B cell (primary cell): ENCODE data around the gene BTBD10. TPM values are rescaled to one million over a fixed set of nuclear protein-coding genes. Genes with fewer than 3 reads are reported as not detected.

ENCODE experiments used
- ATAC-seq: fragments of 200-7000 bp; cut with Tn5 transposase; one replicate; pipeline ENCODE4 v1.10.0; 2021; ENCODE audit warnings: low read depth, mild to moderate bottlenecking, moderate number of reproducible peaks, moderate library complexity
- CTCF ChIA-PET: fragments of 350-600 bp; sonication (Branson Sonifier 250); formaldehyde crosslinking; loops from one replicate; lab custom pipeline; 2021; ENCODE audit warnings: antibody characterized with exemption, inconsistent platforms; lab: Charles Lee
- POLR2A ChIA-PET: fragments of 350-600 bp; sonication (Branson Sonifier 250); formaldehyde crosslinking; loops from one replicate; lab custom pipeline; 2021; ENCODE audit warnings: antibody characterized with exemption; lab: Charles Lee
- DNase-seq: peaks from one replicate; pipeline ENCODE4 v3.0.0; 2013
- H2AFZ ChIP-seq: 2 replicates; pipeline ENCODE4 v1.6.1; 2012; ENCODE audit warnings: mild to moderate bottlenecking, low read depth, low read length; ENCODE audit not compliant: insufficient read depth, poor library complexity, severe bottlenecking
- H3K27ac ChIP-seq, 2 donors: 1 replicate in 1 of 2; 2 replicates in 1 of 2; pipeline ENCODE4 v1.5.1; 2012 to 2013; ENCODE audit warnings: low read length in 2 of 2, mild to moderate bottlenecking in 2 of 2, moderate library complexity in 1 of 2
- H3K27me3 ChIP-seq, 4 experiments: fragments of 200-600 bp in 1 of 4; sonication (generic) in 1 of 4; replicated peaks in 1 of 4; 1 replicate in 2 of 4; 2 replicates in 2 of 4; pipeline versions ENCODE4 v1.6.1 to v1.7.0; 2013 to 2016; ENCODE audit warnings: low read length in 3 of 4, mild to moderate bottlenecking in 2 of 4, mixed read lengths in 1 of 4, moderate library complexity in 1 of 4; ENCODE audit not compliant: insufficient read depth in 4 of 4, control insufficient read depth in 3 of 4; ENCODE audit errors: control extremely low read depth in 1 of 4
- H3K36me3 ChIP-seq, 2 experiments: replicated peaks in 1 of 2; 1 replicate in 1 of 2; 2 replicates in 1 of 2; pipeline versions ENCODE4 v1.6.1 to v1.7.1; 2013; ENCODE audit warnings: low read length in 1 of 2; ENCODE audit not compliant: insufficient read depth in 2 of 2, control insufficient read depth in 1 of 2; ENCODE audit errors: control extremely low read depth in 1 of 2, extremely low read depth in 1 of 2
- H3K4me1 ChIP-seq, 2 donors: fragments of 200-600 bp in 1 of 2; sonication (generic) in 1 of 2; 1 replicate in 1 of 2; 2 replicates in 1 of 2; pipeline versions ENCODE4 v1.5.1 to v1.6.1; 2013 to 2017; ENCODE audit warnings: low read length in 2 of 2; ENCODE audit not compliant: control insufficient read depth in 2 of 2, insufficient read depth in 2 of 2
- H3K4me2 ChIP-seq: replicated peaks from 2 replicates; pipeline ENCODE3; 2012; ENCODE audit warnings: mild to moderate bottlenecking, low read depth, low read length; ENCODE audit not compliant: poor library complexity, severe bottlenecking
- H3K4me3 ChIP-seq, 5 experiments: fragments of 200-600 bp in 1 of 5; sonication (generic) in 1 of 5; 1 replicate in 3 of 5; 2 replicates in 2 of 5; pipeline versions ENCODE4 v1.5.1 to v1.7.0; 2011 to 2016; ENCODE audit warnings: low read length in 4 of 5, mild to moderate bottlenecking in 4 of 5, low read depth in 2 of 5, control low read depth in 1 of 5, moderate library complexity in 1 of 5; ENCODE audit not compliant: insufficient read depth in 1 of 5; ENCODE audit errors: control extremely low read depth in 1 of 5, extremely low read depth in 1 of 5
- H3K79me2 ChIP-seq: fragments of 200-600 bp; sonication (generic); one replicate; pipeline ENCODE4 v1.6.0; 2016; ENCODE audit warnings: low read length; ENCODE audit not compliant: control insufficient read depth, insufficient read depth
- H3K9ac ChIP-seq: fragments of 200-600 bp; sonication (generic); 2 replicates; pipeline ENCODE4 v1.6.1; 2017; ENCODE audit warnings: mild to moderate bottlenecking, low read length, moderate library complexity
- H3K9me3 ChIP-seq, 3 donors: one replicate each; pipeline versions ENCODE4 v1.6.1 to v1.7.1; 2013; ENCODE audit warnings: low read length in 2 of 3; ENCODE audit not compliant: control insufficient read depth in 2 of 3, insufficient read depth in 1 of 3; ENCODE audit errors: control extremely low read depth in 1 of 3
- H4K20me1 ChIP-seq: 2 replicates; pipeline ENCODE4 v1.6.0; 2012; ENCODE audit warnings: mild to moderate bottlenecking, low read length; ENCODE audit not compliant: insufficient read depth, control insufficient read depth, poor library complexity, severe bottlenecking
- H3K27ac Mint-ChIP-seq: one replicate; pipeline ENCODE4 v1.8.0; 2021; ENCODE audit warnings: mixed read lengths
- H3K27me3 Mint-ChIP-seq: one replicate; pipeline ENCODE4 v1.8.0; 2021; ENCODE audit warnings: mixed read lengths
- H3K4me1 Mint-ChIP-seq: one replicate; pipeline ENCODE4 v1.8.0; 2021; ENCODE audit warnings: mixed read lengths
- H3K4me3 Mint-ChIP-seq: one replicate; pipeline ENCODE4 v1.8.0; 2021; ENCODE audit warnings: mixed read lengths
- H3K9me3 Mint-ChIP-seq: one replicate; pipeline ENCODE4 v1.8.0; 2022; ENCODE audit warnings: mixed read lengths; ENCODE audit not compliant: insufficient read depth
- CTCF ChIP-seq: fragments of 200-600 bp; IDR thresholded peaks from one replicate; pipeline ENCODE4 v1.8.0; 2022; ENCODE audit warnings: antibody characterized with exemption, mild to moderate bottlenecking
- EZH2 ChIP-seq: IDR thresholded peaks from 2 replicates; pipeline ENCODE4 v1.6.1; 2012; ENCODE audit warnings: borderline replicate concordance, low read depth, mild to moderate bottlenecking, moderate library complexity, low read length; ENCODE audit not compliant: insufficient read depth, poor library complexity, severe bottlenecking
- WGBS: methylation state at CpG from one replicate; pipeline ENCODE4 v1.1.5; 2013; ENCODE audit warnings: missing lambda C conversion rate; ENCODE audit not compliant: insufficient coverage; 5-methylcytosine and 5-hydroxymethylcytosine counted together
- intact Hi-C: fragments of 100-400 bp; cut with micrococcal nuclease; formaldehyde crosslinking; loops from one replicate; pipeline ENCODE4 v1.10.0; 2022
- polyA plus RNA-seq: library from polyadenylated mRNA; depleted of rRNA; stranded (reverse); fragments of >200 nt; gene quantifications from 2 replicates; pipeline ENCODE4 v1.2.3, GENCODE V29; 2012
- total RNA-seq, 2 donors: library from RNA; stranded (reverse); fragments of 120-200 nt in 1 of 2; gene quantifications; 1 replicate in 1 of 2; 2 replicates in 1 of 2; pipeline versions ENCODE4 v1.2.3 to v1.2.4, GENCODE V29; 2013 to 2022

BTBD10 gene
- total and polyA plus RNA-seq, 2 donors (not counting 1 experiment from before 2014, with no cell fraction given) = 8.2 to 19.6 TPM

GRCh38 chr11:13450832-13451397 lies 12.1 kb downstream of the BTBD10 start:
- DNase-seq (no peak), ATAC-seq (no peak)
- H3K4me3 ChIP-seq = no peak overlapping the region
- 100% methylated on average over 1 of the region's 2 CpGs for WGBS
- Mint-ChIP-seq H3K27me3 (no peaks in the 10 kb centered on the region), H3K27ac (no peak overlapping the region), H3K4me3 (no peak overlapping the region), H3K9me3 (peaks cover 13% of the 10 kb centered on the region), H3K4me1 (peaks cover 37% of the 10 kb centered on the region)
- H3K4me2 ChIP-seq = no peak overlapping the region
- H3K36me3 ChIP-seq = no peaks in the 10 kb centered on the region
- intact Hi-C loops = no loop called here
- no peaks in the 10 kb centered on the region for H3K27me3 ChIP-seq
- ChIA-PET POLR2A (no interaction called here), CTCF (interaction anchor here (1.1 kb wide), 1 partner anchor 15 kb away, joined by 6 read pairs; no protein-coding TSS in a partner anchor)
- no peak overlapping the region for H2AFZ ChIP-seq
- H3K4me1 ChIP-seq = peaks cover 0 to 3% of the 10 kb centered on the region in 2 donors
- H3K9ac ChIP-seq = no peak overlapping the region
- no peak overlapping the region for H3K27ac ChIP-seq
- H3K79me2 ChIP-seq = peaks cover 82% of the 10 kb centered on the region
- H4K20me1 ChIP-seq = peaks cover 34% of the 10 kb centered on the region
- H3K9me3 ChIP-seq = peaks cover 0 to 6% (median 4%) of the 10 kb centered on the region in 3 donors
- TF ChIP-seq EZH2 (no peak), CTCF (no peak)

- H3K4me3 ChIP-seq = no peak overlapping the region
- Mint-ChIP-seq H3K9me3 (peaks cover 13% of the 10 kb centered on the region), H3K27ac (no peak overlapping the region), H3K27me3 (no peaks in the 10 kb centered on the region), H3K4me3 (no peak overlapping the region), H3K4me1 (peaks cover 37% of the 10 kb centered on the region)
- H3K4me1 ChIP-seq = peaks cover 0 to 3% of the 10 kb centered on the region in 2 donors
- TF ChIP-seq CTCF = no peak
- no peak overlapping the region for H3K9ac ChIP-seq
- H3K79me2 ChIP-seq = peaks cover 73% of the 10 kb centered on the region
- ChIA-PET POLR2A (no interaction called here), CTCF (interaction anchor here (1.4 kb wide), 1 partner anchor 14 kb away, joined by 3 read pairs; the partner anchor contains the start of gene BTBD10)
- ATAC-seq (no peak), DNase-seq (no peak)
- no peak overlapping the region for H2AFZ ChIP-seq
- no peak overlapping the region for H3K27ac ChIP-seq
- no peak overlapping the region for H3K4me2 ChIP-seq
- H3K36me3 ChIP-seq = no peaks in the 10 kb centered on the region
- WGBS = no CpG with 5 or more reads among the region's 1 CpG
- intact Hi-C loops = no loop called here
- peaks cover 0 to 6% (median 4%) of the 10 kb centered on the region in 3 donors for H3K9me3 ChIP-seq
- peaks cover 33% of the 10 kb centered on the region for H4K20me1 ChIP-seq
- H3K27me3 ChIP-seq = no peaks in the 10 kb centered on the region
Measured at GRCh38 chr11:13449522-13449921, 13.5 kb downstream of the BTBD10 start.
